Karpas-422 (cell line): ENCODE data around the gene PCNX3. TPM values are rescaled to one million over a fixed set of nuclear protein-coding genes. Genes with fewer than 3 reads are reported as not detected.

ENCODE experiments used
- DNase-seq: peaks from one replicate; pipeline ENCODE4 v3.0.0-alpha.2; 2015
- H2AFZ ChIP-seq: fragments of 200-600 bp; sonication (generic); 2 replicates; pipeline ENCODE4 v1.6.1; 2014; ENCODE audit warnings: antibody characterized with exemption, low read length, mixed read lengths
- H3K27ac ChIP-seq: fragments of 200-600 bp; sonication (generic); 2 replicates; pipeline ENCODE4 v1.5.1; 2014; ENCODE audit warnings: mild to moderate bottlenecking, low read length, moderate library complexity
- H3K27me3 ChIP-seq: fragments of 200-600 bp; sonication (generic); 2 replicates; pipeline ENCODE4 v1.6.1; 2014; ENCODE audit warnings: low read length, mixed read lengths
- H3K36me3 ChIP-seq: fragments of 200-600 bp; sonication (generic); 2 replicates; pipeline ENCODE4 v1.6.1; 2014; ENCODE audit warnings: low read length, mixed read lengths; ENCODE audit not compliant: insufficient read depth
- H3K4me1 ChIP-seq: fragments of 200-600 bp; sonication (generic); 2 replicates; pipeline ENCODE4 v1.6.1; 2014; ENCODE audit warnings: mild to moderate bottlenecking, low read length, mixed read lengths
- H3K4me2 ChIP-seq: fragments of 200-600 bp; sonication (generic); 2 replicates; pipeline ENCODE4 v1.6.1; 2014; ENCODE audit warnings: low read length, low read depth, mild to moderate bottlenecking; ENCODE audit not compliant: poor library complexity, severe bottlenecking
- H3K4me3 ChIP-seq: fragments of 200-600 bp; sonication (generic); 2 replicates; pipeline ENCODE4 v1.5.1; 2014; ENCODE audit warnings: mild to moderate bottlenecking, antibody characterized with exemption, low read length, mixed read lengths
- H3K79me2 ChIP-seq: fragments of 200-600 bp; sonication (generic); 2 replicates; pipeline ENCODE4 v1.6.1; 2014; ENCODE audit warnings: mild to moderate bottlenecking, low read length, mixed read lengths
- H3K9ac ChIP-seq: fragments of 200-600 bp; sonication (generic); 2 replicates; pipeline ENCODE4 v1.6.0; 2014; ENCODE audit warnings: low read length
- H3K9me2 ChIP-seq: fragments of 200-600 bp; sonication (generic), shearing (Covaris generic); replicated peaks from 2 replicates; pipeline ENCODE4 v1.6.0; 2014; ENCODE audit warnings: mild to moderate bottlenecking, low read length, moderate library complexity; ENCODE audit not compliant: insufficient read depth
- H3K9me3 ChIP-seq: fragments of 300-700, 200-600 bp; sonication (generic); 2 replicates; pipeline ENCODE4 v1.6.1; 2014; ENCODE audit warnings: low read length, mixed read lengths
- H4K20me1 ChIP-seq: fragments of 200-600 bp; sonication (generic); 2 replicates; pipeline ENCODE4 v1.6.1; 2014; ENCODE audit warnings: mild to moderate bottlenecking, antibody characterized with exemption, low read length, low read depth; ENCODE audit not compliant: insufficient read depth
- total RNA-seq: library from RNA; depleted of rRNA; stranded (reverse); fragments of >200 nt; shearing (Covaris generic); gene quantifications from 2 replicates; pipeline ENCODE4 v1.2.3, GENCODE V29; 2014; ENCODE audit warnings: low replicate concordance; rRNA removed

PCNX3 gene
- 20.4 and 28.5 TPM in 2 replicates for total RNA-seq

- Histone ChIP-seq H3K4me3 (peak within 1 kb of the TSS; percentile 92), H3K27ac (peak within 1 kb of the TSS; percentile 83), H3K36me3 (0 out of 2 replicates have a peak, but pooled peaks cover 3% of the 10 kb centered on the region), H3K27me3 (no peaks in the 10 kb centered on the region), H4K20me1 (peaks cover 29% of the 10 kb centered on the region), H3K9me3 (no peaks in the 10 kb centered on the region), H3K4me1 (peaks cover 36% of the 10 kb centered on the region), H3K9me2 (no peaks in the 10 kb centered on the region), H3K4me2 (peak within 1 kb of the TSS; percentile 98), H3K9ac (peak within 1 kb of the TSS; percentile 90), H2AFZ (no peak within 1 kb of the TSS), H3K79me2 (peaks cover 61% of the 10 kb centered on the region)
- peak; percentile 100 for DNase-seq
Measured at GRCh38 chr11:65615229-65615949, at the start of gene PCNX3. PCNX3 (plus strand) TSS chr11:65615776; CDS start chr11:65616312, 536 bp downstream.

- peaks cover 44% of the 10 kb centered on the region for H3K79me2 ChIP-seq
- DNase-seq = no peak
Measured at GRCh38 chr11:65569164-65569972, 46.2 kb upstream of the PCNX3 start.

GRCh38 chr11:65569973-65570918 lies 45.3 kb upstream of the PCNX3 start, which contains the start of gene ZNRD2:
ZNRD2 (plus strand) TSS chr11:65570477; CDS start chr11:65570492, 15 bp downstream.
- peak within 1 kb of the TSS; percentile 97 for H3K4me2 ChIP-seq
- H3K79me2 ChIP-seq = peaks cover 44% of the 10 kb centered on the region
- H3K4me3 ChIP-seq = peak within 1 kb of the TSS; percentile 98
- peak; percentile 99 for DNase-seq
- peak within 1 kb of the TSS; percentile 86 for H3K27ac ChIP-seq
- peaks cover 63% of the 10 kb centered on the region for H3K4me1 ChIP-seq
- H3K9ac ChIP-seq = peak within 1 kb of the TSS; percentile 91
- H2AFZ ChIP-seq = peak within 1 kb of the TSS; percentile 60
- H3K36me3 ChIP-seq = no peaks in the 10 kb centered on the region
- no peaks in the 10 kb centered on the region for H3K27me3 ChIP-seq
- H3K9me3 ChIP-seq = no peaks in the 10 kb centered on the region
- no peaks in the 10 kb centered on the region for H3K9me2 ChIP-seq
- H4K20me1 ChIP-seq = peaks cover 11% of the 10 kb centered on the region; the same call in 1 of the 2 replicates

More at GRCh38 chr11:65569164-65569972, 46.2 kb upstream of the PCNX3 start:
- peak overlapping the region; percentile 98 for H3K4me3 ChIP-seq
- H3K36me3 ChIP-seq = no peaks in the 10 kb centered on the region
- H2AFZ ChIP-seq = peak overlapping the region; percentile 60
- H3K9me3 ChIP-seq = no peaks in the 10 kb centered on the region
- H3K4me2 ChIP-seq = peak overlapping the region; percentile 97
- peak overlapping the region; percentile 91 for H3K9ac ChIP-seq
- H3K27ac ChIP-seq = peak overlapping the region; percentile 86
- peaks cover 54% of the 10 kb centered on the region for H3K4me1 ChIP-seq
- H4K20me1 ChIP-seq = peaks cover 11% of the 10 kb centered on the region; the same call in 1 of the 2 replicates
- no peaks in the 10 kb centered on the region for H3K27me3 ChIP-seq
- no peaks in the 10 kb centered on the region for H3K9me2 ChIP-seq

DNA sequence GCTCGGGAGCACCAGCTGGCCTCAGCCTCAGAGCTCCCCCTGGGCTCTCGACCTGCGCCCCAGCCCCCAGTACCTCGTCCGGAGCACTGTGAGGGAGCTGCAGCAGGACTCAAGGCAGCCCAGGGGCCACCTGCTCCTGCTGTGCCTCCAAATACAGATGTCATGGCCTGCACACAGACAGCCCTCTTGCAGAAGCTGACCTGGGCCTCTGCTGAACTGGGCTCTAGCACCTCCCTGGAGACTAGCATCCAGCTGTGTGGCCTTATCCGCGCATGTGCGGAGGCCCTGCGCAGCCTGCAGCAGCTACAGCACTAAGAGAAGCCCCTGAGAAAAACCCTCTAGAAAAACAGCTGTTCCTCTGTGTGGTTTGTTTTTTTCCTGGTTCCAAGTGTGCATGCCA lies 44.2 kb upstream of the PCNX3 start:
- Histone ChIP-seq H4K20me1 (peaks cover 11% of the 10 kb centered on the region; the same call in 1 of the 2 replicates), H3K9me2 (no peaks in the 10 kb centered on the region), H3K4me2 (peak overlapping the region; percentile 97), H3K27ac (no peak overlapping the region), H3K27me3 (no peaks in the 10 kb centered on the region), H2AFZ (no peak overlapping the region), H3K4me3 (peak overlapping the region; percentile 98), H3K9me3 (no peaks in the 10 kb centered on the region), H3K4me1 (peaks cover 59% of the 10 kb centered on the region), H3K9ac (peak overlapping the region; percentile 91), H3K36me3 (no peaks in the 10 kb centered on the region), H3K79me2 (peaks cover 48% of the 10 kb centered on the region)
- DNase-seq = no peak

GRCh38 chr11:65571940-65572339 lies 43.6 kb upstream of the PCNX3 start:
- peaks cover 11% of the 10 kb centered on the region; the same call in 1 of the 2 replicates for H4K20me1 ChIP-seq
- H3K36me3 ChIP-seq = no peaks in the 10 kb centered on the region
- H3K27me3 ChIP-seq = no peaks in the 10 kb centered on the region
- H3K79me2 ChIP-seq = peaks cover 52% of the 10 kb centered on the region
- H2AFZ ChIP-seq = no peak overlapping the region
- no peak overlapping the region for H3K27ac ChIP-seq
- DNase-seq = peak; percentile 59
- H3K9ac ChIP-seq = peak overlapping the region; percentile 91
- no peaks in the 10 kb centered on the region for H3K9me3 ChIP-seq
- H3K4me2 ChIP-seq = peak overlapping the region; percentile 97
- H3K4me1 ChIP-seq = peaks cover 59% of the 10 kb centered on the region
- H3K4me3 ChIP-seq = peak overlapping the region; percentile 98; the same call in 1 of the 2 replicates
- no peaks in the 10 kb centered on the region for H3K9me2 ChIP-seq

DNA sequence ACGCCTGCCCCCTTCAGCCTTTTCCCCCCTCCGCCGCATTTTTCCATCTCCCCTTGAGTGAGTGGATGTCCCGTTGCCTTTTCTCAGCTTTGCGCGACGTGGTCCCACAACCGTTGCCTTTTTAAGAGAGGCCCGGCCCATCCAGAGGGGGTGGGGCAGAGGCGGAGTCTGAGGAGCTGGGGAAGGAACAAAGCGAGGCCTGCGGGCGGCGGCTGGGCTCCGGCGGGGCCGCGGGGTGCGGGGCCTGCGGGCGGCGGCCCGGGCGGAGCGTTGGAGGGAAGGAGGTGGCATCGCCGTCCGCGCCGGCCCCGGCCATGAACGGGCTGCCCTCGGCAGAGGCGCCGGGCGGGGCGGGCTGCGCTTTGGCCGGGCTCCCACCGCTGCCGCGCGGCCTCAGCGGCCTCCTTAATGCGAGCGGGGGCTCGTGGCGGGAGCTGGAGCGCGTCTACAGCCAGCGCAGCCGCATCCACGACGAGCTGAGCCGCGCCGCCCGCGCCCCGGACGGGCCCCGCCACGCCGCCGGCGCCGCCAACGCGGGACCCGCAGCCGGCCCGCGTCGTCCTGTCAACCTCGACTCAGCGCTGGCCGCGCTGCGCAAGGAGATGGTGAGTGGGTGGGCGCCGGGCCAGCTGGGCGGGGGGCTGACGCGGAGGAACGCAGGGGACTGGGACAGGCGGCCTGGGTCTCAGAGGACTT lies 43.1 kb upstream of the PCNX3 start, which contains the start of gene FAM89B:
TSS of gene FAM89B (plus strand) at position 183 of the 696 bp plus-strand sequence. CDS start at position 315, 132 bp downstream.
- Histone ChIP-seq H3K9ac (peak within 1 kb of the TSS; percentile 91), H3K4me2 (peak within 1 kb of the TSS; percentile 97), H3K9me2 (no peaks in the 10 kb centered on the region), H3K36me3 (no peaks in the 10 kb centered on the region), H4K20me1 (peaks cover 11% of the 10 kb centered on the region; the same call in 1 of the 2 replicates), H3K4me3 (peak within 1 kb of the TSS; percentile 98), H3K27ac (peak within 1 kb of the TSS; percentile 60), H3K27me3 (no peaks in the 10 kb centered on the region), H3K79me2 (peaks cover 53% of the 10 kb centered on the region), H3K4me1 (peaks cover 64% of the 10 kb centered on the region), H2AFZ (no peak within 1 kb of the TSS), H3K9me3 (no peaks in the 10 kb centered on the region)
- DNase-seq = peak; percentile 95
